IMR-90 (cell line): ENCODE measurements around the gene RMI1. TPM values are rescaled to one million over a fixed set of nuclear protein-coding genes. Genes with fewer than 3 reads are reported as not detected.

Source experiments
- ATAC-seq: fragments of 200-7000 bp; cut with Tn5 transposase; 2 replicates; pipeline ENCODE4 v1.9.1; 2020; ENCODE audit warnings: low read depth, mild to moderate bottlenecking, moderate library complexity
- BruUV-seq: library from RNA; stranded (reverse); fragments of 400-500 nt; replicated peaks from 2 replicates; lab custom pipeline; 2021; lab: Mats Ljungman, UMichigan
- CTCF ChIA-PET: fragments of 300-600 bp; formaldehyde crosslinking; extraction: SDS; loops from one replicate; lab custom pipeline; 2021; ENCODE audit warnings: antibody characterized with exemption; lab: Yijun Ruan, JAX
- POLR2A ChIA-PET: fragments of 300-600 bp; sonication (Branson Sonifier 250); formaldehyde crosslinking; loops from one replicate; lab custom pipeline; 2022; ENCODE audit warnings: antibody characterized with exemption; ENCODE audit not compliant: unreplicated experiment; lab: Charles Lee
- DNase-seq: peaks from one replicate; pipeline ENCODE4 v3.0.0; 2013
- H2AFZ ChIP-seq: replicated peaks from 2 replicates; pipeline ENCODE3; 2013; ENCODE audit warnings: low read length, mild to moderate bottlenecking; ENCODE audit not compliant: poor library complexity
- H2AK5ac ChIP-seq: 2 replicates; pipeline ENCODE4 v1.6.1; 2013; ENCODE audit warnings: low read depth, low read length, inconsistent platforms
- H2AK9ac ChIP-seq: replicated peaks from 2 replicates; pipeline ENCODE3; 2013; ENCODE audit warnings: mild to moderate bottlenecking, low read depth, low read length, moderate library complexity; ENCODE audit not compliant: poor library complexity
- H2BK120ac ChIP-seq: 2 replicates; pipeline ENCODE4 v1.6.1; 2013; ENCODE audit warnings: low read depth, low read length, inconsistent platforms
- H2BK15ac ChIP-seq: 3 replicates; pipeline ENCODE4 v1.6.1; 2013; ENCODE audit warnings: low read depth, low read length, inconsistent platforms
- H2BK20ac ChIP-seq: 2 replicates; pipeline ENCODE4 v1.6.1; 2013; ENCODE audit warnings: low read depth, mild to moderate bottlenecking, inconsistent platforms, low read length, moderate library complexity
- H2BK5ac ChIP-seq: 2 replicates; pipeline ENCODE4 v1.6.1; 2013; ENCODE audit warnings: mild to moderate bottlenecking, low read depth, low read length, inconsistent platforms; ENCODE audit not compliant: poor library complexity, severe bottlenecking
- H3K14ac ChIP-seq: replicated peaks from 2 replicates; pipeline ENCODE4 v1.6.1; 2013; ENCODE audit warnings: low read depth, low read length, inconsistent platforms
- H3K18ac ChIP-seq: 2 replicates; pipeline ENCODE4 v1.6.1; 2013; ENCODE audit warnings: low read depth, low read length, control low read depth
- H3K23ac ChIP-seq: 2 replicates; pipeline ENCODE4 v1.6.1; 2013; ENCODE audit warnings: low read depth, low read length, inconsistent platforms
- H3K27ac ChIP-seq: 2 replicates; pipeline ENCODE4 v1.5.1; 2013; ENCODE audit warnings: mild to moderate bottlenecking, control low read depth, low read length; ENCODE audit not compliant: insufficient read depth
- H3K27me3 ChIP-seq: 2 replicates; pipeline ENCODE4 v1.6.1; 2013; ENCODE audit warnings: low read length; ENCODE audit not compliant: control insufficient read depth, insufficient read depth
- H3K36me3 ChIP-seq: 2 replicates; pipeline ENCODE4 v1.6.1; 2013; ENCODE audit warnings: low read length, mixed read lengths; ENCODE audit not compliant: control insufficient read depth, insufficient read depth
- H3K4ac ChIP-seq: 2 replicates; pipeline ENCODE4 v1.6.1; 2013; ENCODE audit warnings: low read depth, low read length, inconsistent platforms
- H3K4me1 ChIP-seq: 2 replicates; pipeline ENCODE4 v1.6.1; 2013; ENCODE audit warnings: low read length, mixed read lengths; ENCODE audit not compliant: control insufficient read depth, insufficient read depth
- H3K4me2 ChIP-seq: 2 replicates; pipeline ENCODE4 v1.6.1; 2013; ENCODE audit warnings: low read depth, mild to moderate bottlenecking, control low read depth, low read length, moderate library complexity
- H3K4me3 ChIP-seq: 2 replicates; pipeline ENCODE4 v1.5.1; 2013; ENCODE audit warnings: low read depth, mild to moderate bottlenecking, control low read depth, low read length, moderate library complexity; ENCODE audit not compliant: insufficient read depth
- H3K56ac ChIP-seq: 2 replicates; pipeline ENCODE4 v1.6.1; 2013; ENCODE audit warnings: low read length, inconsistent platforms; ENCODE audit not compliant: insufficient read depth; ENCODE audit errors: extremely low read depth
- H3K79me1 ChIP-seq, 2 experiments: 2 replicates each; pipeline ENCODE4 v1.6.1; 2013; ENCODE audit warnings: low read length in 2 of 2, inconsistent platforms in 1 of 2, low read depth in 1 of 2
- H3K9ac ChIP-seq: 2 replicates; pipeline ENCODE4 v1.6.1; 2013; ENCODE audit warnings: low read depth, low read length, control low read depth
- H3K9me1 ChIP-seq: 2 replicates; pipeline ENCODE4 v1.6.1; 2013; ENCODE audit warnings: low read length, inconsistent platforms; ENCODE audit not compliant: insufficient read depth
- H3K9me3 ChIP-seq: 2 replicates; pipeline ENCODE4 v1.6.1; 2013; ENCODE audit warnings: low read length; ENCODE audit not compliant: control insufficient read depth, insufficient read depth
- H4K20me1 ChIP-seq: 2 replicates; pipeline ENCODE4 v1.6.1; 2013; ENCODE audit warnings: low read length, inconsistent platforms; ENCODE audit not compliant: insufficient read depth
- H4K5ac ChIP-seq: 2 replicates; pipeline ENCODE4 v1.6.1; 2013; ENCODE audit warnings: mild to moderate bottlenecking, low read depth, low read length, control low read depth
- H4K8ac ChIP-seq, 2 experiments: 2 replicates each; pipeline ENCODE4 v1.6.1; 2013; ENCODE audit warnings: low read depth in 2 of 2, low read length in 2 of 2, control low read depth in 1 of 2, inconsistent platforms in 1 of 2
- H4K91ac ChIP-seq: 2 replicates; pipeline ENCODE4 v1.6.1; 2013; ENCODE audit warnings: low read depth, low read length, inconsistent platforms; ENCODE audit not compliant: insufficient read depth
- BHLHE40 ChIP-seq: fragments of 150-350 bp; IDR thresholded peaks from 2 replicates; pipeline ENCODE4 v1.6.1; 2016; ENCODE audit warnings: mild to moderate bottlenecking, low read depth, low read length
- CTCF ChIP-seq: conservative IDR thresholded peaks from 2 replicates; pipeline ENCODE4 v1.5.1; 2012; ENCODE audit warnings: mild to moderate bottlenecking, low read depth, low read length, improper control_type of control experiment
- ELK1 ChIP-seq: fragments of 150-350 bp; IDR thresholded peaks from 2 replicates; pipeline ENCODE4 v1.6.1; 2016; ENCODE audit warnings: low read depth, mild to moderate bottlenecking, low read length, moderate library complexity, borderline replicate concordance
- FOS ChIP-seq: fragments of 150-350 bp; IDR thresholded peaks from 2 replicates; pipeline ENCODE4 v1.6.1; 2016; ENCODE audit warnings: low read depth, low read length
- MAFK ChIP-seq: IDR thresholded peaks from 2 replicates; pipeline ENCODE4 v1.6.1; 2012; ENCODE audit warnings: low read depth, low read length, improper control_type of control experiment
- MAZ ChIP-seq: IDR thresholded peaks from 2 replicates; pipeline ENCODE4 v1.6.1; 2012; ENCODE audit warnings: low read depth, mild to moderate bottlenecking, low read length, improper control_type of control experiment, moderate library complexity, borderline replicate concordance
- MXI1 ChIP-seq: IDR thresholded peaks from 2 replicates; pipeline ENCODE4 v1.6.1; 2012; ENCODE audit warnings: low read depth, mild to moderate bottlenecking, low read length, moderate library complexity, borderline replicate concordance
- NFE2L2 ChIP-seq: fragments of 150-350 bp; IDR thresholded peaks from 2 replicates; pipeline ENCODE4 v1.6.1; 2016; ENCODE audit warnings: low read depth, mild to moderate bottlenecking, low read length
- RAD21 ChIP-seq: IDR thresholded peaks from 2 replicates; pipeline ENCODE4 v1.6.1; 2012; ENCODE audit warnings: low read length, improper control_type of control experiment
- RCOR1 ChIP-seq: IDR thresholded peaks from 2 replicates; pipeline ENCODE4 v1.6.1; 2012; ENCODE audit warnings: mild to moderate bottlenecking, low read length, improper control_type of control experiment; ENCODE audit not compliant: insufficient replicate concordance
- RFX5 ChIP-seq: IDR thresholded peaks from 2 replicates; pipeline ENCODE4 v1.8.0; 2012; ENCODE audit warnings: low read depth, mild to moderate bottlenecking, low read length, moderate library complexity
- SMC3 ChIP-seq: fragments of 150-350 bp; IDR thresholded peaks from 2 replicates; pipeline ENCODE4 v1.6.1; 2016; ENCODE audit warnings: low read depth, mild to moderate bottlenecking, antibody characterized with exemption, low read length, moderate library complexity
- USF2 ChIP-seq: fragments of 150-350 bp; IDR thresholded peaks from 2 replicates; pipeline ENCODE4 v1.6.1; 2017; ENCODE audit warnings: mild to moderate bottlenecking, antibody characterized with exemption, low read length, low read depth
- WGBS, 2 experiments: methylation state at CpG; one replicate each; pipeline versions ENCODE4 v1.1.5 to v1.1.7; 2013; ENCODE audit warnings: missing lambda C conversion rate in 2 of 2; ENCODE audit not compliant: insufficient read length in 1 of 2; ENCODE audit errors: extremely low coverage in 2 of 2; 5-methylcytosine and 5-hydroxymethylcytosine counted together
- dilution Hi-C: fragments of 300-500 bp; cut with HindIII; formaldehyde crosslinking; loops from one replicate; pipeline ENCODE4 v1.14.3; 2018; ENCODE audit warnings: low sequenced_read_pairs; ENCODE audit not compliant: unreplicated experiment
- in situ Hi-C: fragments of 300-500 bp; cut with MboI; formaldehyde crosslinking; loops from 3 replicates; pipeline ENCODE4 v1.14.3; 2019; ENCODE audit warnings: low sequenced_read_pairs, inconsistent platforms, mixed read lengths
- intact Hi-C: fragments of 100-400 bp; cut with micrococcal nuclease; formaldehyde crosslinking; loops from 2 replicates; pipeline ENCODE4 v1.10.0; 2022
- polyA plus RNA-seq, 3 experiments: library from polyadenylated mRNA; depleted of rRNA; stranded (reverse); fragments of >200 nt; gene quantifications; 2 replicates each; pipeline ENCODE4 v1.2.3, GENCODE V29; 2012; ENCODE audit warnings: low replicate concordance in 1 of 3
- total RNA-seq: library from RNA; depleted of rRNA; stranded (reverse); fragments of >200 nt; gene quantifications from 2 replicates; pipeline ENCODE4 v1.2.3, GENCODE V29; 2012

Gene RMI1
- total and polyA plus RNA-seq, 2 of the 4 experiments (the other 2 are of a cell fraction), result 4.4 to 6.8 TPM

- Histone ChIP-seq H4K91ac (no peak overlapping the region), H2AK9ac (no peak overlapping the region), H4K5ac (no peak overlapping the region), H2AK5ac (no peak overlapping the region), H2BK15ac (no peak overlapping the region), H3K23ac (no peak overlapping the region), H3K4me3 (no peak overlapping the region), H3K27me3 (no peaks in the 10 kb centered on the region; the same call in none of the 2 replicates), H3K56ac (no peak overlapping the region), H3K18ac (no peak overlapping the region), H4K8ac (no peak overlapping the region), H3K4me1 (peaks cover 2% of the 10 kb centered on the region), H2BK120ac (no peak overlapping the region), H3K4ac (no peak overlapping the region), H3K4me2 (no peak overlapping the region), H3K27ac (no peak overlapping the region), H2BK5ac (no peak overlapping the region), H3K79me1 (no peaks in the 10 kb centered on the region), H3K9ac (no peak overlapping the region), H4K20me1 (no peaks in the 10 kb centered on the region), H2AFZ (no peak overlapping the region), H3K9me3 (peaks cover 4% of the 10 kb centered on the region; the same call in 1 of the 2 replicates), H3K36me3 (no peaks in the 10 kb centered on the region), H3K14ac (no peak overlapping the region), H3K9me1 (no peaks in the 10 kb centered on the region), H2BK20ac (no peak overlapping the region)
- TF ChIP-seq BHLHE40 (no peak), USF2 (no peak), RCOR1 (no peak), MAFK (no peak), ELK1 (no peak), FOS (no peak), MXI1 (no peak), RFX5 (no peak), CTCF (no peak), MAZ (no peak), RAD21 (no peak), SMC3 (no peak), NFE2L2 (no peak)
- no CpG with 5 or more reads among the region's 5 CpGs for WGBS, 2 experiments
- dilution Hi-C loops, result no loop called here
- ChIA-PET POLR2A (no interaction called here), CTCF (no interaction called here)
- BruUV-seq, result no TSS peak
- intact Hi-C loops, result no loop called here
- in situ Hi-C loops, result no loop called here
- DNase-seq (no peak), ATAC-seq (no peak)
These were observed 65.0 kb downstream of the RMI1 start for GRCh38 chr9:84045481-84046097.
